ENCODE results near the gene CNP. TPM values are rescaled to one million over a fixed set of nuclear protein-coding genes. Genes with fewer than 3 reads are reported as not detected.

The CNP gene
- total RNA-seq, 1 experiment from 2014 or later: 78.5 TPM

DNA sequence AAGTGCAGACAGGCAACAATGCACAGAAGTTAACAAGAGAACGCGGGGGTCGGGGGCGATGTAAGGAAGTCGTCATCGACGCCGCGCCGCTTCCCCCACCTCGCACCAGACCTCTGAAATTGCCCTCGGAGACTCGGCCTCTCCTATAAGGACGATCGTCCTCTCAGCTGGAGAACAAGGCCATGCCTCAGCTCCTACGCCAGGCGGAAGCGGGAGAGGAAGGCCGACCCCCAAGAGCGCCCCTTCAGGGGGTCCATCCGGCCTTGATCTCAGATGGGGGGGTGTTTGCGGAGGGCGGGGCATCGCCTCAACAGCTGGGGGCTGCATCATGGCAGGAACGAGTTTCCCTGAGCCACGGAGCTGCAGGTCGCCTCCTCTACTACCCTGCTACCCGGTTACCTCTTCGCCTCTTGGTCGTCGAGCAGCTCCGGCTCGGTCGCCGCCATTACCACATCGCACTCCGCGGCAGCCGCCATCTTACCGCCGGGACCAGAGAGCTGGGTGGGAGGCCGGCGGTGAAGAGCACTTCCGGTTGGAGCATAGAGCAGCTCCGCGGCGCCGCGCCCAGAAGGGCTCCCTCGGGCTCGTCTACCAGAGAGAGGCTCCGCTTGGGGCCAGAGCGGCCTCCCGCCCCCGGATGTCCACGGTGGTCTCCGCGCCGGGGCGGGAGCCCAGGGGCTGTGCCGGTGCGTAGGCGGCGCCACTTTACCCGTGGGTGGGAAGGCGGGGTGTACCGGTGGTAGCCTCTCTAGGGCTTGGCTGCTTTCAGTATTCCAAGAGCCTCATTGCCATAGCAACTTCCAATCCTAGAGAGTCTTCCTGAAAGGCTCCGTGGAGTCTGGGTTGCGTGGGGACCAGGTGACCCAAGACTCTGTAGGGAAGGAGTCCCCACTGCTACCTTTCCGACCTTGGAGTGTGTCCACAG lies 50.6 kb downstream of the CNP start, which contains the start of gene DNAJC7:
Gene DNAJC7 (minus strand): TSS at position 499 of the 925 bp plus-strand sequence. CDS start 23 bp downstream, at position 476.
- no peak within 1 kb of the TSS for H2AFZ ChIP-seq (ENCODE audit: low read length)
- peak within 1 kb of the TSS; percentile 7 for H2BK120ac ChIP-seq (ENCODE audit: low read depth, low read length, poor library complexity, severe bottlenecking)
- no peak within 1 kb of the TSS for H2BK20ac ChIP-seq (ENCODE audit: low read depth, low read length, poor library complexity, severe bottlenecking)
- H3K9ac ChIP-seq (ENCODE audit: extremely low read depth, insufficient read length, low read length): peak within 1 kb of the TSS; percentile 88
- H3K14ac ChIP-seq (ENCODE audit: insufficient read depth, low read length): peak within 1 kb of the TSS; percentile 94
- no peak within 1 kb of the TSS for H3K23ac ChIP-seq (ENCODE audit: insufficient read length, low read depth, low read length)
- no peak within 1 kb of the TSS for H2BK12ac ChIP-seq (ENCODE audit: insufficient read length, low read depth, low read length)
- peak within 1 kb of the TSS; percentile 61 for H3K27ac ChIP-seq (ENCODE audit: insufficient read length, low read depth, low read length)
- no CpG with 5 or more reads among the region's 70 CpGs for WGBS (ENCODE audit: extremely low coverage, insufficient read length, low lambda C conversion rate)
- no peak within 1 kb of the TSS for H4K91ac ChIP-seq (ENCODE audit: insufficient read length, low read depth, low read length)
- peak; percentile 96 for DNase-seq
- H2BK5ac ChIP-seq (ENCODE audit: insufficient read length, low read length): peak within 1 kb of the TSS; percentile 59
- H3K27me3 ChIP-seq (ENCODE audit: insufficient read depth, low read length): no peaks in the 10 kb centered on the region; the same call in 1 of the 2 replicates
- peak within 1 kb of the TSS; percentile 24 for H3T11ph ChIP-seq (ENCODE audit: low read length)
- H3K79me1 ChIP-seq (ENCODE audit: insufficient read depth, low read depth, low read length, poor library complexity, severe bottlenecking): no peaks in the 10 kb centered on the region
- H4K20me1 ChIP-seq (ENCODE audit: control insufficient read depth, insufficient read depth, insufficient read length): no peaks in the 10 kb centered on the region
- no peak within 1 kb of the TSS for H4K8ac ChIP-seq (replicated peaks; ENCODE audit: insufficient read length, low read depth, low read length)
- TF ChIP-seq, protein P1, sequence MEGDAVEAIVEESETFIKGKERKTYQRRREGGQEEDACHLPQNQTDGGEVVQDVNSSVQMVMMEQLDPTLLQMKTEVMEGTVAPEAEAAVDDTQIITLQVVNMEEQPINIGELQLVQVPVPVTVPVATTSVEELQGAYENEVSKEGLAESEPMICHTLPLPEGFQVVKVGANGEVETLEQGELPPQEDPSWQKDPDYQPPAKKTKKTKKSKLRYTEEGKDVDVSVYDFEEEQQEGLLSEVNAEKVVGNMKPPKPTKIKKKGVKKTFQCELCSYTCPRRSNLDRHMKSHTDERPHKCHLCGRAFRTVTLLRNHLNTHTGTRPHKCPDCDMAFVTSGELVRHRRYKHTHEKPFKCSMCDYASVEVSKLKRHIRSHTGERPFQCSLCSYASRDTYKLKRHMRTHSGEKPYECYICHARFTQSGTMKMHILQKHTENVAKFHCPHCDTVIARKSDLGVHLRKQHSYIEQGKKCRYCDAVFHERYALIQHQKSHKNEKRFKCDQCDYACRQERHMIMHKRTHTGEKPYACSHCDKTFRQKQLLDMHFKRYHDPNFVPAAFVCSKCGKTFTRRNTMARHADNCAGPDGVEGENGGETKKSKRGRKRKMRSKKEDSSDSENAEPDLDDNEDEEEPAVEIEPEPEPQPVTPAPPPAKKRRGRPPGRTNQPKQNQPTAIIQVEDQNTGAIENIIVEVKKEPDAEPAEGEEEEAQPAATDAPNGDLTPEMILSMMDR (conservative IDR thresholded peaks at IDR 0.05): no peak
- peaks cover 8% of the 10 kb centered on the region; the same call in 1 of the 2 replicates for H3K4me1 ChIP-seq (ENCODE audit: insufficient read depth, low read length)
- peak within 1 kb of the TSS; percentile 96 for H3K18ac ChIP-seq (ENCODE audit: insufficient read length, low read depth, low read length)
- H2AK5ac ChIP-seq (ENCODE audit: insufficient read length, low read length): peak within 1 kb of the TSS; percentile 21
- Mint-ChIP-seq H3K4me1 (peaks cover 46 to 55% of the 10 kb centered on the region in 2 experiments), H3K4me3 (peak within 1 kb of the TSS; percentile 97 to 99), H3K27me3 (ENCODE audit: low read depth) (no peaks in the 10 kb centered on the region), H3K27ac (peak within 1 kb of the TSS; percentile 98 to 100 (median 100)), H3K9me3 (no peaks in the 10 kb centered on the region), H3K36me3 (ENCODE audit: insufficient read depth in 1 of 3, low read depth in 3 of 3) (peaks cover 6 to 26% (median 15%) of the 10 kb centered on the region in 3 experiments)
- H3K4me2 ChIP-seq (ENCODE audit: insufficient read depth, insufficient read length, low read length): peak within 1 kb of the TSS; percentile 79
- H2BK15ac ChIP-seq (ENCODE audit: low read depth, low read length): no peak within 1 kb of the TSS
- peak within 1 kb of the TSS; percentile 20 for H3K56ac ChIP-seq (ENCODE audit: insufficient read length, low read depth, low read length)
- H3K23me2 ChIP-seq (ENCODE audit: insufficient read length, low read depth, low read length, poor library complexity, severe bottlenecking): peaks cover 14% of the 10 kb centered on the region
- H3K4ac ChIP-seq (ENCODE audit: low read depth, low read length): peak within 1 kb of the TSS; percentile 1; the same call in 1 of the 2 replicates
- peak within 1 kb of the TSS; percentile 43 for H4K5ac ChIP-seq (ENCODE audit: insufficient read length, low read depth, low read length)
- no peaks in the 10 kb centered on the region for H3K9me3 ChIP-seq (ENCODE audit: control insufficient read depth, low read depth, low read length)
- peaks cover 24% of the 10 kb centered on the region; the same call in 1 of the 2 replicates for H3K79me2 ChIP-seq (ENCODE audit: insufficient read depth, low read length)
